ENCODE measurements around the gene CDK6.

DNA sequence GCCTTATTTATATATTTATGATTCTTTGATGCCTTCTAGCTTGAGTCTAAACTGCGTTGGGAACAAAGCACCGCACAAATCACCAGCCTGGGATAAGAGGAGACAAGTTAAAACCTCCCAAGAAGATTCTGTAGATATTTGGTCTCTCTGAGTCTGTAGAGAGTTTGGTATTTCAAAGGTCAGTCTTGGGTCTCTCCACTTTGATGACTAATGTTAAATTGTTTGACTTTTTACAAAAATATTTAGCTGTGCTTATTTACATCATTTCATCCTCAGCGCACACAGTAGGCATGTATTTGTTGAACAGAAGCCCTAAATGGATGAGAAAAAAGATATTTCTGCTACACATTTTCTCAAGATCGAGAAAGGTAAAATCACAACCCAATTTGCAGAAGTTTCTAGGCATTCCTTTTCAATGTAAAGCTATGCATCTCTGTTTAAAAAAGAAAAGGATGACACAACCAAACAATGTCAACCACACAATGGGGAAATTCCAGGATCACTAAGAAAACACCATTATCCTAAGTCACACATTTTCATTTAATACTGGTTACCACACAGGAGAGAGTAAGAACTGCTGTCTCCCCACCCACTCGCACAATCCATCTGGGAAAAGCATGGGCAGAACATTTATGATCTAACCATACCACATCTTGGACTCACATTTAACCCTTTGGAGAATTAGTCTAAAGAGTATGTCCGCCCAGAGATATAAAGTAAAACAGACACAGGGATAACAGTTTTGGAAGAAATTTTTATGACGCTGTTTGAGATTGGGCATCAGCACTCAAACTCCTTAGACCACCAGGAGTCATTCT lies 4.4 kb downstream of the CDK6 start:
- TF ChIP-seq EZH2 (IDR thresholded peaks at IDR 0.05; ENCODE audit: insufficient read depth, poor library complexity, severe bottlenecking) (no peak), EZH2phosphoT487 (IDR thresholded peaks at IDR 0.05; ENCODE audit: insufficient read depth, low read depth) (no peak)

Measured in GM23248 (cell line).